Measurements from ENCODE around the gene CD247.

The CD247 gene

GRCh38 chr1:167457936-167458584 lies 60.3 kb downstream of the CD247 start:
- TF ChIP-seq EZH2 (optimal IDR thresholded peaks at IDR 0.05; ENCODE audit: low read depth, low read length) (no peak), EZH2phosphoT487 (IDR thresholded peaks at IDR 0.05; ENCODE audit: low read length) (no peak), CTCF (IDR thresholded peaks at IDR 0.05; ENCODE audit: low read length) (no peak)
- H3K9me2 ChIP-seq (replicated peaks; ENCODE audit: insufficient read depth, low read length) = no peaks in the 10 kb centered on the region
- H3K36me3 ChIP-seq (replicated peaks; ENCODE audit: insufficient read depth, low read length) = no peaks in the 10 kb centered on the region
- peaks cover 21% of the 10 kb centered on the region for H3F3A ChIP-seq (ENCODE audit: insufficient read depth, low read length)
- no peaks in the 10 kb centered on the region for H3K79me2 ChIP-seq (ENCODE audit: low read length)
- H3K9me3 ChIP-seq (replicated peaks; ENCODE audit: insufficient read depth, low read length) = no peaks in the 10 kb centered on the region
- H3K27ac ChIP-seq (ENCODE audit: low read length) = no peak overlapping the region
- no peak overlapping the region for H3K9ac ChIP-seq (ENCODE audit: low read length)
- no peak for DNase-seq
- H3K4me3 ChIP-seq (ENCODE audit: low read length) = no peak overlapping the region
- H3K27me3 ChIP-seq (replicated peaks; ENCODE audit: insufficient read depth, low read length) = no peaks in the 10 kb centered on the region
- no peaks in the 10 kb centered on the region for H4K20me1 ChIP-seq (ENCODE audit: insufficient read depth, low read length)
- H3K4me2 ChIP-seq (ENCODE audit: low read depth, low read length) = no peak overlapping the region
- peaks cover 5% of the 10 kb centered on the region; the same call in 1 of the 2 replicates for H3K4me1 ChIP-seq (ENCODE audit: low read length)
- no peak overlapping the region for H2AFZ ChIP-seq (ENCODE audit: low read length)

GRCh38 chr1:167456926-167457325 lies 61.4 kb downstream of the CD247 start:
- H3K9me3 ChIP-seq (replicated peaks; ENCODE audit: insufficient read depth, low read length) = no peaks in the 10 kb centered on the region
- peaks cover 5% of the 10 kb centered on the region; the same call in 1 of the 2 replicates for H3K4me1 ChIP-seq (ENCODE audit: low read length)
- no peaks in the 10 kb centered on the region for H3K36me3 ChIP-seq (replicated peaks; ENCODE audit: insufficient read depth, low read length)
- DNase-seq = no peak
- H3K4me2 ChIP-seq (ENCODE audit: low read depth, low read length) = no peak overlapping the region
- peaks cover 21% of the 10 kb centered on the region for H3F3A ChIP-seq (ENCODE audit: insufficient read depth, low read length)
- H4K20me1 ChIP-seq (ENCODE audit: insufficient read depth, low read length) = no peaks in the 10 kb centered on the region
- H3K27me3 ChIP-seq (replicated peaks; ENCODE audit: insufficient read depth, low read length) = no peaks in the 10 kb centered on the region
- no peak overlapping the region for H3K27ac ChIP-seq (ENCODE audit: low read length)
- no peak overlapping the region for H3K4me3 ChIP-seq (ENCODE audit: low read length)
- no peak for TF ChIP-seq CTCF (IDR thresholded peaks at IDR 0.05; ENCODE audit: low read length)
- TF ChIP-seq EZH2phosphoT487 (IDR thresholded peaks at IDR 0.05; ENCODE audit: low read length) = no peak
- no peak for TF ChIP-seq EZH2 (optimal IDR thresholded peaks at IDR 0.05; ENCODE audit: low read depth, low read length)
- no peak overlapping the region for H3K9ac ChIP-seq (ENCODE audit: low read length)
- H2AFZ ChIP-seq (ENCODE audit: low read length) = no peak overlapping the region
- no peaks in the 10 kb centered on the region for H3K9me2 ChIP-seq (replicated peaks; ENCODE audit: insufficient read depth, low read length)
- no peaks in the 10 kb centered on the region for H3K79me2 ChIP-seq (ENCODE audit: low read length)

- Histone ChIP-seq H3K79me2 (ENCODE audit: low read length) (no peaks in the 10 kb centered on the region), H4K20me1 (ENCODE audit: insufficient read depth, low read length) (no peaks in the 10 kb centered on the region), H2AFZ (ENCODE audit: low read length) (no peak overlapping the region; the same call in 1 of the 2 replicates), H3K9me2 (replicated peaks; ENCODE audit: insufficient read depth, low read length) (no peaks in the 10 kb centered on the region), H3K4me2 (ENCODE audit: low read depth, low read length) (peak overlapping the region; percentile 90), H3F3A (ENCODE audit: insufficient read depth, low read length) (peaks cover 21% of the 10 kb centered on the region), H3K36me3 (replicated peaks; ENCODE audit: insufficient read depth, low read length) (no peaks in the 10 kb centered on the region), H3K27me3 (replicated peaks; ENCODE audit: insufficient read depth, low read length) (no peaks in the 10 kb centered on the region), H3K27ac (ENCODE audit: low read length) (no peak overlapping the region; the same call in 1 of the 2 replicates), H3K4me3 (ENCODE audit: low read length) (no peak overlapping the region), H3K9ac (ENCODE audit: low read length) (no peak overlapping the region), H3K9me3 (replicated peaks; ENCODE audit: insufficient read depth, low read length) (no peaks in the 10 kb centered on the region), H3K4me1 (ENCODE audit: low read length) (peaks cover 6% of the 10 kb centered on the region)
- no peak for DNase-seq
- TF ChIP-seq EZH2 (optimal IDR thresholded peaks at IDR 0.05; ENCODE audit: low read depth, low read length) (no peak), EZH2phosphoT487 (IDR thresholded peaks at IDR 0.05; ENCODE audit: low read length) (no peak), CTCF (IDR thresholded peaks at IDR 0.05; ENCODE audit: low read length) (no peak)
Observed at GRCh38 chr1:167456524-167456923, 61.8 kb downstream of the CD247 start.
